ENCODE measurements around the gene SLC9A9. TPM values are rescaled to one million over a fixed set of nuclear protein-coding genes. Genes with fewer than 3 reads are reported as not detected.

The SLC9A9 gene
- total RNA-seq, 4 donors from 2014 or later: 12.8 to 63.8 (median 33.3) TPM

DNA sequence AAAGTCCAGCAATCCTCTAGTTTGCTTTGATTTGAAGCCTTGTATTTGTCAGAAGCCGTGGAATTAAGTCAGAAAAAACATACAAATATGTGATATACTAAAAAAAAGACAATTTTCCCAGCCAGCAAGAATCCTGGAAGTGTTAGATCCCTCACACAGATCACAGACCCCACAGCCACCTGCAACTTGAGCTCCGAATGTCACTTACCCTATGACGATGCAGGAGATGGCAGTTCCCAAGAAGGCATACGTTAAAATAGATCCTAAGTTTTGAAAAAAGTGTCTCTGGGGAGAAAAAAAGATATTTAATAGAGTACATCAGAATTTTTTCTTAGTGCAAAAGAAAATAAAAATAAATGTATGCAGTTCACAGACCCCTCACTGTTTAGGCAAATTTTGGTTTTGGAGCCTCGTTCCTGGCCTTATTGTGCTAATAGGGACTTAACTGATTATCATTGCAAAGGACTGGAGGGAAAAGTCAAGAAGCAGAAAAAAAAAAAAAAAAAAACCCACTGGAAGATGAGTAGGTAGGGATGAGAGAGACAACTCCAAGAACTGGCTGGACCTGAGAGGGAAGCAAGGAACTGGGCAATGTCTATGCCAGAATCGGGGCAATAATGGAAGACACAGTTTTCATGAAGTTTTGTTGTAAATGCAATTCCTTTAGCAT is 53.3 kb downstream of the SLC9A9 start:
- DNase-seq: no peak
- H3K9me3 ChIP-seq: no peaks in the 10 kb centered on the region
- TF ChIP-seq POLR2A (IDR thresholded peaks at IDR 0.05): no peak
- TF ChIP-seq, protein P1, sequence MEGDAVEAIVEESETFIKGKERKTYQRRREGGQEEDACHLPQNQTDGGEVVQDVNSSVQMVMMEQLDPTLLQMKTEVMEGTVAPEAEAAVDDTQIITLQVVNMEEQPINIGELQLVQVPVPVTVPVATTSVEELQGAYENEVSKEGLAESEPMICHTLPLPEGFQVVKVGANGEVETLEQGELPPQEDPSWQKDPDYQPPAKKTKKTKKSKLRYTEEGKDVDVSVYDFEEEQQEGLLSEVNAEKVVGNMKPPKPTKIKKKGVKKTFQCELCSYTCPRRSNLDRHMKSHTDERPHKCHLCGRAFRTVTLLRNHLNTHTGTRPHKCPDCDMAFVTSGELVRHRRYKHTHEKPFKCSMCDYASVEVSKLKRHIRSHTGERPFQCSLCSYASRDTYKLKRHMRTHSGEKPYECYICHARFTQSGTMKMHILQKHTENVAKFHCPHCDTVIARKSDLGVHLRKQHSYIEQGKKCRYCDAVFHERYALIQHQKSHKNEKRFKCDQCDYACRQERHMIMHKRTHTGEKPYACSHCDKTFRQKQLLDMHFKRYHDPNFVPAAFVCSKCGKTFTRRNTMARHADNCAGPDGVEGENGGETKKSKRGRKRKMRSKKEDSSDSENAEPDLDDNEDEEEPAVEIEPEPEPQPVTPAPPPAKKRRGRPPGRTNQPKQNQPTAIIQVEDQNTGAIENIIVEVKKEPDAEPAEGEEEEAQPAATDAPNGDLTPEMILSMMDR (IDR thresholded peaks at IDR 0.05): no peak
- H3K36me3 ChIP-seq: no peaks in the 10 kb centered on the region
- intact Hi-C loops (cut with DNase I; ENCODE audit: low total_unique reads): no loop called here
- no peak overlapping the region for H3K27ac ChIP-seq
- H3K4me3 ChIP-seq: no peak overlapping the region
- H3K4me1 ChIP-seq: no peaks in the 10 kb centered on the region
- no peaks in the 10 kb centered on the region for H3K27me3 ChIP-seq

DNA sequence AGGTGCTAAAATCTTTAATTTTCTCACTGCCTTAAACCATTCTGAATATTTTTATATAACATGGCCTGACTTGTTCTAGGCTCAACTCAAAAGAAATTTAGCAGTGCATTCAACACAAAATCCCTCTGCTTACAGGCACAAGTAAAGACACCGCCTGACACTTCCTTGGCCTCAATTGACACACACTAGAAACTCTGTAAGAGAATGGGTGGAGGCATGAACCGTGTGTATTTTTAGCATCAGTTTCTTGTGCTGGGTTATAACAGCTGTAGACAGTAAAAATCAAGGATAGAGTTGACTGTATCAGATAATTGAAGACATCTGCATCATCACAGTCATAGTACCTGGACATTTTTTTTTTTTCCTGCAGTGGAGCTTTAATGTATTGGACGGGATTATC is 54.3 kb downstream of the SLC9A9 start:
- intact Hi-C loops (cut with DNase I; ENCODE audit: low total_unique reads): no loop called here
- Histone ChIP-seq H3K27me3 (no peaks in the 10 kb centered on the region), H3K9me3 (no peaks in the 10 kb centered on the region), H3K4me1 (no peaks in the 10 kb centered on the region), H3K36me3 (no peaks in the 10 kb centered on the region), H3K4me3 (no peak overlapping the region), H3K27ac (no peak overlapping the region)
- no peak for TF ChIP-seq POLR2A (IDR thresholded peaks at IDR 0.05)
- TF ChIP-seq, protein P1 (IDR thresholded peaks at IDR 0.05): no peak
- no peak for DNase-seq

DNA sequence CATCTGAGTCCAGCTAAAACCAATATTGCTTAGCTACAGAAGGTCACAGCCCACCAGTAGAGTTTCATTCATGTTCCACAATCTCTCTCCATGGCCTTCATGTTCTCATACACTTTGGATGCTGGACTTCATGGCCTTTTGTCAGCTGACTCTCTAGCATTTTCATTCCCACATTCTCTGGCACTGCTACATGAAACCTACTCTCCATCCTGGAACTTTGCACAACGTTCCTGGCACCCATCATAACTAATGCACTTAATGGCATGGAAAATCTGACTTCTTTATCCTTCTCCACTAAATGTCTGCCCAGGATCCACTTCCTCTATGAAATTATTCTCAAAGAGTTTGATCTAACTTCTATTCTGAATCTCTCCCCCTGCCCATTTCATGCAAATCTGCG is 56.9 kb downstream of the SLC9A9 start:
- Histone ChIP-seq H3K4me3 (no peak overlapping the region), H3K9me3 (no peaks in the 10 kb centered on the region), H3K36me3 (no peaks in the 10 kb centered on the region), H3K27me3 (no peaks in the 10 kb centered on the region), H3K27ac (no peak overlapping the region), H3K4me1 (no peaks in the 10 kb centered on the region)
- no peak for TF ChIP-seq POLR2A (IDR thresholded peaks at IDR 0.05)
- TF ChIP-seq, protein P1 (IDR thresholded peaks at IDR 0.05): no peak
- no peak for DNase-seq
- intact Hi-C loops (cut with DNase I; ENCODE audit: low total_unique reads): no loop called here

DNA sequence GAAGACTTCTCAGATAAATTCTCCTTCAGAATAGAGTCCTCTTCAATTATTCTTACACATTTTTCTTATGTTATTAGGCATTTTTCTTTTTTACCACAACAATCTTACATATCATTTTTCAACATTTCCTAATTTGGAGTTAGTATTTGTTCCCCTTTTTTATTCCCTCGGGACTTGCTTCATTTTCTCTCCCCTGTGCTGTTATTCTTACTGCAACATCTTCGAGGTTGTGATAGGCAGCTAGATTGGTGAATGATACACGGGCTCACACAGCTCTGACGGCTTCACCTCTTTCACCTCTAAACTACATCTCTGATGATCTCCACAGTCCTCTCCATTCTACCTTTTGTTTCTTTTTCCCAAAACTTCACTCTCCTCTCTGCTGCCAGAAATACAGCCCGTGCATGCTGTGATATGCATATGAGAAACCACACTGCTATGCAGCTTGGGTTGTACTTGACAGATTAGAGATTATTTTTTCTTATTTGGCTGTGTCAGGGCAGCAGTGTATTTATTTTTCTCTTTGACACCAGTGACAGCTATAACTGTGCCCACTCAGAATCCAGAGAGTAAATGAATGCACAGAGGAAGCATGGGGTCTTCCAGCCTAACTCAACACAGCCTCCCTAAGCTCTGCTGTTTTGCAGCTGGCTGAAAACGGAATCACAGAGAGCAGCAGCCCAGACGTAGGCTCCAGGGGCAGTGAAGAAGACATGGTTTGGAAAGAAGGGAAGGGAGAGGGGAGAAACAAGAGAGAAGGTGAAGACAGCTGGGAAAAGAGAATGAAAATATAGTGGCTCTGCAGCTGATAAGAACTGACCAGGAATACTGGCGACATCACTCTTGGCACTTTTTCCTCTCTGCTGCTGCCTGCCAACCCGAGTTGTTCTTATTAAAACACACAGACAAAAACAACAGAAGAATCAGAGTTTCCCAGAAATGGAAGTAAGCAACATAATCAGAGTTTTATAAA is 61.8 kb downstream of the SLC9A9 start:
- H3K36me3 ChIP-seq: no peaks in the 10 kb centered on the region
- no peaks in the 10 kb centered on the region for H3K9me3 ChIP-seq
- H3K27me3 ChIP-seq: no peaks in the 10 kb centered on the region
- H3K4me3 ChIP-seq: peak overlapping the region; percentile 8 to 9
- peak; percentile 35 to 44 for DNase-seq
- intact Hi-C loops (cut with DNase I; ENCODE audit: low total_unique reads): no loop called here
- peak overlapping the region; percentile 33 to 69 for H3K27ac ChIP-seq
- no peaks in the 10 kb centered on the region for H3K4me1 ChIP-seq
- TF ChIP-seq, protein P1 (IDR thresholded peaks at IDR 0.05): no peak
- TF ChIP-seq POLR2A (IDR thresholded peaks at IDR 0.05): no peak

DNA sequence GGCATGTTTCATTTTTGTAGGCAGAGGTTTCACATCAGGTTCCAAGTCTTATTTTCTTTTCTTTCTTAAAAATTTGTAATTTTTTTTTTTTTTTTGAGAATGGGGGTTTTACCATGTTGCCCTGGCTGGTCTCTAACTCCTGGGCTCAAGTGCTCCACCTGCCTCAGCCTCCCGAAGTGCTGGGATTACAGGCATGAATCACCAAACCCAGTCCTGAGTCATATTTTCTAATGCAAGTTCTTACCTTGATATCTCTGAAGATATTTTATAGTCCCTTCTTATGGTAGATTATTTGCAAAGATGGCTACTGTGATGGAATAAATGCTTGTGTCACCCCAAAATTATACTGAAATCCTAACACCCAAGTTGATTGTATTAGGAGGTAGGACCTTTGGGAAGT is 63.8 kb downstream of the SLC9A9 start:
- H3K27me3 ChIP-seq: no peaks in the 10 kb centered on the region
- DNase-seq: no peak
- no peaks in the 10 kb centered on the region for H3K36me3 ChIP-seq
- no peak overlapping the region for H3K27ac ChIP-seq
- no peaks in the 10 kb centered on the region for H3K4me1 ChIP-seq
- H3K4me3 ChIP-seq: no peak overlapping the region
- TF ChIP-seq, protein P1 (IDR thresholded peaks at IDR 0.05): no peak
- no peak for TF ChIP-seq POLR2A (IDR thresholded peaks at IDR 0.05)
- H3K9me3 ChIP-seq: no peaks in the 10 kb centered on the region
- intact Hi-C loops (cut with DNase I; ENCODE audit: low total_unique reads): no loop called here

All from uterus (tissue), 4 donors.